Stimulated activated CD8-positive, alpha-beta memory T cell treated with anti-CD3 and anti-CD28 coated beads, Interleukin-4, amount 100 ng/mL, for 4 hours (primary cell): ENCODE measurements around the gene OR2A2.

Experiments used
- DNase-seq, 2 donors: peaks; one replicate each; pipeline ENCODE4 v3.0.0-alpha.2; 2020; ENCODE audit warnings: low read depth in 2 of 2, low spot score in 1 of 2

Gene OR2A2

GRCh38 chr7:144137501-144137900, 28.1 kb downstream of the OR2A2 start:
- DNase-seq, result no peak

DNA sequence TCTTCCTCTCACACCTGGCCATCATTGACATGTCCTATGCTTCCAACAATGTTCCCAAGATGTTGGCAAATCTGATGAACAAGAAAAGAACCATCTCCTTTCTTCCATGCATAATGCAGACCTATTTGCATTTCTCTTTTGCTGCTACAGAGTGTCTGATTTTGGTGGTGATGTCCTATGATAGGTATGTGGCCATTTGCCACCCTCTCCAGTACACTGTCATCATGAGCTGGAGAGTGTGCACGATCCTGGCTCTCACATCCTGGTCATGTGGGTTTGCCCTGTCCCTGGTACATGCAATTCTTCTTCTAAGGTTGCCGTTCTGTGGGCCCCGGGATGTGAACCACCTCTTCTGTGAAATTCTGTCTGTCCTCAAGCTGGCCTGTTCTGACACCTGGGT, 32.8 kb downstream of the OR2A2 start:
- no peak for DNase-seq

DNA sequence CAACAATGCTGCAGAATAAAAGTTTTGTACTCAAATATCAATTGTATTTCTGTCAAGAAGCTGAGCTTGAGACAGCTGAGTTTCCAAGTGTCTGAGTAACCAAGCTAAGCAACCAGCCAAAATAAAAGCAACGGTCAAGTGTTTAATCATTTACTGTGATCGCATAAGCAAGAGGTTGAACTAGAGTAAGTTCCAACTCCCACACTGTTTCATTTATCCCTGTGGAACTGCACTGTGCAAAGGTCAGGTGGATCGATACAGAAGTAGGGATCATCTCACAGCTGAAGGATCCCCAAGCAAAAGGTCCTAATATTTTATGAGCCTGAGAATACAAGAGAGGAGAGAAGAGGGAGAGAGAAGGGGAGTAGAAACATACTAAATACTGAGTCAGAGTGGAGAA, 35.0 kb downstream of the OR2A2 start:
- no peak for DNase-seq

GRCh38 chr7:144148224-144148827, 38.9 kb downstream of the OR2A2 start:
- DNase-seq, result no peak

DNA sequence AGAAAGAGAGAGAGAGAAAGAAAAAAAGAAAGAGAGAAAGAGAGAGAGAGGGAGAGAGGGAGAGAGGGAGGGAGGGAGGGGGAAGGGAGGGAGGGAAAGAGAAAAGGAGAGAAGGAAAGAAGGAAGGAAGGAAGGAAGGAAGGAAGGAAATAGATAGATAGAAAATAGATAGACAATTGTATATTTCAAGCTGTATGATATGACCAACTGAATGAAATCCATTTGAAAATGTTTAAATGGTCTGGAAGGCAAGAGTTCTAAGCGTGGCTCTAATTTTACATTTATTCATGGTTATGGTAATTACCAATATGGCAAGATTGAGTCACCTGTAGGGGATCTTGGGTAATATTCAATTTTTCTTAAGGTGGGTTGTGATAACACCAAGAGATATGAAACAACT, 49.5 kb downstream of the OR2A2 start:
- no peak for DNase-seq
